HepG2 (cell line): ENCODE results near the gene HAT1. TPM values are rescaled to one million over a fixed set of nuclear protein-coding genes. Genes with fewer than 3 reads are reported as not detected.

Experiments used
- BCL6 ChIP-seq: IDR thresholded peaks from 2 replicates; pipeline ENCODE4 v1.6.1; 2016; ENCODE audit warnings: missing genetic modification reagents, missing compliant biosample characterization
- EHMT2 ChIP-seq: fragments of 200-600 bp; sonication (generic); IDR thresholded peaks from 2 replicates; pipeline ENCODE4 v1.7.0; 2017; ENCODE audit warnings: antibody characterized with exemption, low read depth, low read length, borderline replicate concordance
- FOXA3 ChIP-seq: IDR thresholded peaks from 2 replicates; pipeline ENCODE4 v1.6.1; 2016; ENCODE audit warnings: missing genetic modification reagents, missing compliant biosample characterization
- FOXO4 ChIP-seq: sonication (generic); formaldehyde crosslinking; conservative IDR thresholded peaks from 2 replicates; pipeline ENCODE4 v1.8.1; 2023; ENCODE audit warnings: missing genetic modification reagents
- GABPB1 ChIP-seq: IDR thresholded peaks from 2 replicates; pipeline ENCODE4 v1.6.1; 2016; ENCODE audit warnings: mild to moderate bottlenecking, missing genetic modification reagents, moderate library complexity, missing compliant biosample characterization
- GZF1 ChIP-seq: sonication (generic); formaldehyde crosslinking; IDR thresholded peaks from 2 replicates; pipeline ENCODE4 v1.5.1; 2020; ENCODE audit warnings: mild to moderate bottlenecking, missing genetic modification reagents
- KLF6 ChIP-seq: IDR thresholded peaks from 2 replicates; pipeline ENCODE4 v1.8.0; 2016; ENCODE audit warnings: missing biosample characterization, missing genetic modification reagents
- MXD1 ChIP-seq: sonication (generic); formaldehyde crosslinking; IDR thresholded peaks from 2 replicates; pipeline ENCODE4 v1.4.0; 2020; ENCODE audit warnings: mild to moderate bottlenecking, missing genetic modification reagents
- NFATC3 ChIP-seq: sonication (generic); formaldehyde crosslinking; IDR thresholded peaks from 2 replicates; pipeline ENCODE4 v1.5.1; 2020; ENCODE audit warnings: mild to moderate bottlenecking, missing genetic modification reagents
- NONO ChIP-seq, 2 experiments: fragments of 450-650 bp in 1 of 2; sonication (generic) in 1 of 2; formaldehyde crosslinking in 1 of 2; IDR thresholded peaks in 1 of 2; conservative IDR thresholded peaks in 1 of 2; 2 replicates each; pipeline versions ENCODE4 v1.6.1 to v1.8.0; 2017 to 2022; ENCODE audit warnings: mild to moderate bottlenecking in 1 of 2, missing genetic modification reagents in 1 of 2, moderate library complexity in 1 of 2
- NR2F1 ChIP-seq, 2 experiments: fragments of 450-650 bp in 1 of 2; formaldehyde crosslinking in 1 of 2; IDR thresholded peaks; 2 replicates each; pipeline versions ENCODE4 v1.5.0 to v1.6.1; 2016 to 2020; ENCODE audit warnings: mild to moderate bottlenecking in 1 of 2, missing compliant biosample characterization in 1 of 2, missing genetic modification reagents in 1 of 2, moderate library complexity in 1 of 2
- PHB2 ChIP-seq: fragments of 450-650 bp; IDR thresholded peaks from 2 replicates; pipeline ENCODE4 v1.6.1; 2018; ENCODE audit not compliant: partially characterized antibody
- PTBP1 ChIP-seq: fragments of 200-400 bp; formaldehyde crosslinking; IDR thresholded peaks from 2 replicates; pipeline ENCODE4 v1.6.1; 2018; ENCODE audit warnings: low read length, low read depth; ENCODE audit not compliant: poor library complexity, severe bottlenecking
- SKI ChIP-seq: fragments of 450-650 bp; IDR thresholded peaks from one replicate; pipeline ENCODE4 v1.6.1; 2018; ENCODE audit warnings: mild to moderate bottlenecking; ENCODE audit not compliant: partially characterized antibody
- TBP ChIP-seq: sonication (generic); formaldehyde crosslinking; IDR thresholded peaks from 2 replicates; pipeline ENCODE4 v1.5.0; 2020; ENCODE audit warnings: missing genetic modification reagents
- TCF12 ChIP-seq, 2 experiments: fragments of 450-650 bp in 1 of 2; sonication (generic) in 1 of 2; formaldehyde crosslinking in 1 of 2; IDR thresholded peaks; 2 replicates each; pipeline versions ENCODE4 v1.6.1 to v1.8.0; 2017 to 2022; ENCODE audit warnings: antibody characterized with exemption in 1 of 2, mild to moderate bottlenecking in 1 of 2, missing genetic modification reagents in 1 of 2, moderate library complexity in 1 of 2
- THRA ChIP-seq: sonication (generic); formaldehyde crosslinking; IDR thresholded peaks from 2 replicates; pipeline ENCODE4 v1.4.0; 2020; ENCODE audit warnings: missing genetic modification reagents, borderline replicate concordance
- XBP1 ChIP-seq: sonication (generic); formaldehyde crosslinking; IDR thresholded peaks from 2 replicates; pipeline ENCODE4 v1.5.0; 2020; ENCODE audit warnings: missing genetic modification reagents
- ZFY ChIP-seq: sonication (generic); formaldehyde crosslinking; IDR thresholded peaks from 2 replicates; pipeline ENCODE4 v1.4.0; 2020; ENCODE audit warnings: missing genetic modification reagents
- ZMYM3 ChIP-seq: sonication (generic); formaldehyde crosslinking; IDR thresholded peaks from 2 replicates; pipeline ENCODE4 v1.5.1; 2020; ENCODE audit warnings: mild to moderate bottlenecking, missing genetic modification reagents
- ZNF547 ChIP-seq: sonication (generic); formaldehyde crosslinking; IDR thresholded peaks from 2 replicates; pipeline ENCODE4 v1.5.1; 2020; ENCODE audit warnings: mild to moderate bottlenecking, missing genetic modification reagents
- ZNF552 ChIP-seq: sonication (generic); formaldehyde crosslinking; IDR thresholded peaks from 2 replicates; pipeline ENCODE4 v1.9.0; 2022; ENCODE audit warnings: missing genetic modification reagents, mild to moderate bottlenecking, borderline replicate concordance
- ZNF556 ChIP-seq: sonication (generic); formaldehyde crosslinking; IDR thresholded peaks from 2 replicates; pipeline ENCODE4 v1.4.0; 2020; ENCODE audit warnings: mild to moderate bottlenecking, missing genetic modification reagents, borderline replicate concordance
- ZNF670 ChIP-seq: sonication (generic); formaldehyde crosslinking; IDR thresholded peaks from 2 replicates; pipeline ENCODE4 v1.8.0; 2022; ENCODE audit warnings: mild to moderate bottlenecking, missing genetic modification reagents, borderline replicate concordance
- ZNF672 ChIP-seq: sonication (generic); formaldehyde crosslinking; IDR thresholded peaks from 2 replicates; pipeline ENCODE4 v1.8.1; 2022; ENCODE audit warnings: missing genetic modification reagents
- polyA plus RNA-seq, 8 experiments: library from polyadenylated mRNA; depleted of rRNA in 3 of 8; stranded (reverse) in 7 of 8; unstranded in 1 of 8; fragments of >200 nt; fragmentation: Illumina TruSeq in 4 of 8; extraction: Trizol in 4 of 8; gene quantifications; 2 replicates each; pipeline versions ENCODE4 v1.2.1 to v1.2.3, GENCODE V29; 2011 to 2016; ENCODE audit warnings: low read depth in 4 of 8, missing spikeins in 1 of 8, mixed read lengths in 1 of 8; ENCODE audit not compliant: insufficient read depth in 1 of 8
- total RNA-seq, 5 experiments: library from RNA; depleted of rRNA; stranded (reverse); fragments of >200 nt; fragmentation: Illumina TruSeq; extraction: Trizol; gene quantifications; 2 replicates each; pipeline ENCODE4 v1.2.3, GENCODE V29; 2016; ENCODE audit warnings: low read depth in 1 of 5
- TF ChIP-seq, protein P1 (sequence below): sonication (generic); formaldehyde crosslinking; IDR thresholded peaks from 2 replicates; pipeline ENCODE4 v1.8.1; 2023; ENCODE audit warnings: mild to moderate bottlenecking, moderate library complexity, missing genetic modification reagents

The HAT1 gene
- total and polyA plus RNA-seq, 2 of the 13 experiments (the other 11 are each of a cell fraction or from before 2014, with no cell fraction given) = 45.4 to 119 TPM

- TF ChIP-seq ZNF556 = peak; percentile 47; the same call in 1 of the 2 replicates
- 0 out of 2 replicates have a peak, but pooled peaks have one; percentile 81 for TF ChIP-seq ZNF547 (CRISPR knock-in tag)
- peak; percentile 89 for TF ChIP-seq ZFY (CRISPR knock-in tag)
- TF ChIP-seq EHMT2 = no peak
- TF ChIP-seq FOXO4 (CRISPR knock-in tag) = no peak
- no peak for TF ChIP-seq ZNF672 (CRISPR knock-in tag)
- no peak for TF ChIP-seq TBP (CRISPR knock-in tag)
- no peak for TF ChIP-seq ZNF552 (CRISPR knock-in tag)
- no peak for TF ChIP-seq NONO (IDR thresholded peaks at IDR 0.05)
- TF ChIP-seq NONO (CRISPR knock-in tag; conservative IDR thresholded peaks at IDR 0.05) = no peak
- peak; percentile 29 for TF ChIP-seq BCL6 (CRISPR knock-in tag)
- TF ChIP-seq ZNF670 (CRISPR knock-in tag) = no peak
- TF ChIP-seq SKI = peak; percentile 51
- no peak for TF ChIP-seq ZMYM3 (CRISPR knock-in tag)
- no peak for TF ChIP-seq PTBP1
- no peak for TF ChIP-seq XBP1 (CRISPR knock-in tag)
- TF ChIP-seq TCF12 (IDR thresholded peaks at IDR 0.05) = no peak
- TF ChIP-seq TCF12 (CRISPR knock-in tag; IDR thresholded peaks at IDR 0.05) = no peak
- no peak; the same call in 1 of the 2 replicates for TF ChIP-seq KLF6
- TF ChIP-seq NFATC3 (CRISPR knock-in tag) = no peak
- no peak for TF ChIP-seq THRA (CRISPR knock-in tag)
- TF ChIP-seq, protein P1, sequence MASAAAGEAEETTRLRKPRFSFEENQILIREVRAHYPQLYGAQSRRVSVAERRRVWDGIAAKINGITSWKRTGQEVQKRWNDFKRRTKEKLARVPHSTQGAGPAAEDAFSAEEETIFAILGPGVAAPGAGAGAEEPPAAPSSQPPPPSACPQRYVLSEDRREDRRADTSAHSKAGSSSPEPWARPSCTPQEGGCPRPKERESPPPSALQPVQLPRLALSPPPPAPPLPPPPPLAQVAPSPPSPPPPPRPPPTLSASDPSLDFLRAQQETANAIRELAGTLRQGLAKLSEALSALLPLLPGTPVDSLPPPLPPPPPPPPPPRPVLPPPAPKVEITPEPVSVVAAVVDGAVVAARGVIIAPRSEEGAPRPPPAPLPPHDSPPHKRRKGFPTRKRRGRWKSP = peak; percentile 63; the same call in 1 of the 2 replicates
- peak; percentile 46; the same call in 1 of the 2 replicates for TF ChIP-seq MXD1 (CRISPR knock-in tag)
- TF ChIP-seq NR2F1 (CRISPR knock-in tag; IDR thresholded peaks at IDR 0.05) = no peak
- TF ChIP-seq GZF1 (CRISPR knock-in tag) = no peak
- peak; percentile 72; the same call in 1 of the 2 replicates for TF ChIP-seq GABPB1 (CRISPR knock-in tag)
- no peak for TF ChIP-seq FOXA3
- TF ChIP-seq PHB2 = no peak
Measured at GRCh38 chr2:171893824-171894611, 28.2 kb upstream of the HAT1 start, which contains the start of gene SLC25A12 (continued).
